A549 (cell line): ENCODE results near the gene GHDC.

Experiments
- BCL3 ChIP-seq: fragments of >200 bp; sonication (Bioruptor Twin); formaldehyde crosslinking; IDR thresholded peaks from 3 replicates; pipeline ENCODE4 v1.6.1; 2016
- BHLHE40 ChIP-seq: IDR thresholded peaks from 2 replicates; pipeline ENCODE4 v1.6.1; 2012; ENCODE audit warnings: low read depth, low read length, inconsistent platforms
- CEBPB ChIP-seq, 2 experiments: fragments of >200 bp in 1 of 2; sonication (Bioruptor Twin) in 1 of 2; formaldehyde crosslinking in 1 of 2; IDR thresholded peaks; 2 replicates each; pipeline ENCODE4 v1.6.1; 2012 to 2016
- CHD2 ChIP-seq: fragments of 150-350 bp; IDR thresholded peaks from 2 replicates; pipeline ENCODE4 v1.6.1; 2014; ENCODE audit warnings: low read length; ENCODE audit not compliant: partially characterized antibody
- EP300 ChIP-seq, 2 experiments: fragments of >200 bp; sonication (Bioruptor Twin); formaldehyde crosslinking; IDR thresholded peaks; 2 replicates in 1 of 2; 3 replicates in 1 of 2; pipeline ENCODE4 v1.6.1; 2016 to 2017
- ESRRA ChIP-seq: fragments of 150-350 bp; IDR thresholded peaks from 2 replicates; pipeline ENCODE4 v1.6.1; 2014; ENCODE audit warnings: mild to moderate bottlenecking, low read length, borderline replicate concordance
- HDAC2 ChIP-seq: fragments of 200-600 bp; sonication (generic); IDR thresholded peaks from 2 replicates; pipeline ENCODE4 v1.6.1; 2016
- JUNB ChIP-seq: fragments of >200 bp; sonication (Bioruptor Twin); formaldehyde crosslinking; IDR thresholded peaks from 2 replicates; pipeline ENCODE4 v1.6.1; 2016
- MYC ChIP-seq: IDR thresholded peaks from 2 replicates; pipeline ENCODE4 v1.6.1; 2012; ENCODE audit warnings: mild to moderate bottlenecking, inconsistent platforms, low read length, improper control_type of control experiment, borderline replicate concordance
- POLR2A ChIP-seq: IDR thresholded peaks from 2 replicates; pipeline ENCODE4 v1.6.1; 2012; ENCODE audit warnings: mild to moderate bottlenecking, low read length
- TF ChIP-seq, protein P1 (sequence below): fragments of >200 bp; sonication (Bioruptor Twin); formaldehyde crosslinking; IDR thresholded peaks from 3 replicates; pipeline ENCODE4 v1.5.1; 2016
- TF ChIP-seq, protein P2 (sequence below): IDR thresholded peaks from 2 replicates; pipeline ENCODE4 v1.6.1; 2012
- TF ChIP-seq, protein P3 (sequence below): IDR thresholded peaks from 2 replicates; pipeline ENCODE4 v1.6.1; 2012
- TF ChIP-seq, protein P4 (sequence below): fragments of 200-600 bp; sonication (generic); IDR thresholded peaks from 2 replicates; pipeline ENCODE4 v1.6.1; 2016; ENCODE audit warnings: antibody characterized with exemption, mild to moderate bottlenecking, moderate library complexity

DNA sequence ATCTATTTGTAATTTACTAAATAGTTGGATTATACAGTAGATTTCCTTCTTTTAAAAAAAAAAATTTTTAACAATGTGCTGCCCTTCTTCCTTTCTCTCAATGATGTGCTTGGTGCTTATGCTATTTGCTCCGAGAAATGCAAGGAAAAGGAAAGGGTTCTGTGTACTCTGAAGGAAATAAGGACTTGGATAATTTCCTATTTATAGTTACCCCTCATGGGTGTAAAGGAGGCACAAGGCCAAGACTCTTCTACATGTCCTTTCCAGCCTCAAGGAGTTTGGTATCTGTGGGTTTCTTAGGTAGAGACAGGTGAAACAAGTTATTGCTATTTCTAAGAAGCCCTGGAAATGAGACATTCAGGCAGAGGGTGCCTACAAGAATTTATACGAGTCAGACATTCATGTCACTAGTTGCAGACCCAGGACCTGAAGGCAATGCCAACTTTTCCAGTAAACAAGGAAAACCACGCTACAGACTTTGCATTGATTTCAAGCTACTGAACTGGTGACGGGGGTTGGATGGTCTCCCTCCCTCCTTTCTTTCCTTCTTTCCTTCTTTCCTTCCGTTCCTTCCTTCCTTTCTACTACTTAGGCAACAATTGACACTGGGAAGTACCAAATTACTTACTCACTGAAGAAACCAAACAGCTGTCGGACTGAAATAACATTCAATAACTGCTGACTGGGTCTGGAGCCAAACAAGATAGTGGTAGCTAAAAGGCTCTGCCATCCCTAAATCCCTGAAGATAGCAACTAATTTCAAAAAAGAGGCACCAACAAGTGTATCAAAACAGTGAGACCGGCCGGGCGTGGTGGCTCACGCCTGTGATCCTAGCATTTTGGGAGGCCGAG lies 33.8 kb upstream of the GHDC start:
- TF ChIP-seq POLR2A (no peak), EP300 (IDR thresholded peaks at IDR 0.05) (no peak), MYC (no peak), ESRRA (no peak), CHD2 (no peak), BHLHE40 (no peak), HDAC2 (no peak), JUNB (no peak), BCL3 (no peak), CEBPB (IDR thresholded peaks at IDR 0.05) (no peak)
- TF ChIP-seq, protein P1, sequence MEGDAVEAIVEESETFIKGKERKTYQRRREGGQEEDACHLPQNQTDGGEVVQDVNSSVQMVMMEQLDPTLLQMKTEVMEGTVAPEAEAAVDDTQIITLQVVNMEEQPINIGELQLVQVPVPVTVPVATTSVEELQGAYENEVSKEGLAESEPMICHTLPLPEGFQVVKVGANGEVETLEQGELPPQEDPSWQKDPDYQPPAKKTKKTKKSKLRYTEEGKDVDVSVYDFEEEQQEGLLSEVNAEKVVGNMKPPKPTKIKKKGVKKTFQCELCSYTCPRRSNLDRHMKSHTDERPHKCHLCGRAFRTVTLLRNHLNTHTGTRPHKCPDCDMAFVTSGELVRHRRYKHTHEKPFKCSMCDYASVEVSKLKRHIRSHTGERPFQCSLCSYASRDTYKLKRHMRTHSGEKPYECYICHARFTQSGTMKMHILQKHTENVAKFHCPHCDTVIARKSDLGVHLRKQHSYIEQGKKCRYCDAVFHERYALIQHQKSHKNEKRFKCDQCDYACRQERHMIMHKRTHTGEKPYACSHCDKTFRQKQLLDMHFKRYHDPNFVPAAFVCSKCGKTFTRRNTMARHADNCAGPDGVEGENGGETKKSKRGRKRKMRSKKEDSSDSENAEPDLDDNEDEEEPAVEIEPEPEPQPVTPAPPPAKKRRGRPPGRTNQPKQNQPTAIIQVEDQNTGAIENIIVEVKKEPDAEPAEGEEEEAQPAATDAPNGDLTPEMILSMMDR, result no peak
- TF ChIP-seq, protein P2, sequence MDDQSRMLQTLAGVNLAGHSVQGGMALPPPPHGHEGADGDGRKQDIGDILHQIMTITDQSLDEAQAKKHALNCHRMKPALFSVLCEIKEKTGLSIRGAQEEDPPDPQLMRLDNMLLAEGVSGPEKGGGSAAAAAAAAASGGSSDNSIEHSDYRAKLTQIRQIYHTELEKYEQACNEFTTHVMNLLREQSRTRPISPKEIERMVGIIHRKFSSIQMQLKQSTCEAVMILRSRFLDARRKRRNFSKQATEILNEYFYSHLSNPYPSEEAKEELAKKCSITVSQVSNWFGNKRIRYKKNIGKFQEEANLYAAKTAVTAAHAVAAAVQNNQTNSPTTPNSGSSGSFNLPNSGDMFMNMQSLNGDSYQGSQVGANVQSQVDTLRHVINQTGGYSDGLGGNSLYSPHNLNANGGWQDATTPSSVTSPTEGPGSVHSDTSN, result no peak
- TF ChIP-seq, protein P3, sequence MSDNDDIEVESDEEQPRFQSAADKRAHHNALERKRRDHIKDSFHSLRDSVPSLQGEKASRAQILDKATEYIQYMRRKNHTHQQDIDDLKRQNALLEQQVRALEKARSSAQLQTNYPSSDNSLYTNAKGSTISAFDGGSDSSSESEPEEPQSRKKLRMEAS, result no peak
- TF ChIP-seq, protein P4, sequence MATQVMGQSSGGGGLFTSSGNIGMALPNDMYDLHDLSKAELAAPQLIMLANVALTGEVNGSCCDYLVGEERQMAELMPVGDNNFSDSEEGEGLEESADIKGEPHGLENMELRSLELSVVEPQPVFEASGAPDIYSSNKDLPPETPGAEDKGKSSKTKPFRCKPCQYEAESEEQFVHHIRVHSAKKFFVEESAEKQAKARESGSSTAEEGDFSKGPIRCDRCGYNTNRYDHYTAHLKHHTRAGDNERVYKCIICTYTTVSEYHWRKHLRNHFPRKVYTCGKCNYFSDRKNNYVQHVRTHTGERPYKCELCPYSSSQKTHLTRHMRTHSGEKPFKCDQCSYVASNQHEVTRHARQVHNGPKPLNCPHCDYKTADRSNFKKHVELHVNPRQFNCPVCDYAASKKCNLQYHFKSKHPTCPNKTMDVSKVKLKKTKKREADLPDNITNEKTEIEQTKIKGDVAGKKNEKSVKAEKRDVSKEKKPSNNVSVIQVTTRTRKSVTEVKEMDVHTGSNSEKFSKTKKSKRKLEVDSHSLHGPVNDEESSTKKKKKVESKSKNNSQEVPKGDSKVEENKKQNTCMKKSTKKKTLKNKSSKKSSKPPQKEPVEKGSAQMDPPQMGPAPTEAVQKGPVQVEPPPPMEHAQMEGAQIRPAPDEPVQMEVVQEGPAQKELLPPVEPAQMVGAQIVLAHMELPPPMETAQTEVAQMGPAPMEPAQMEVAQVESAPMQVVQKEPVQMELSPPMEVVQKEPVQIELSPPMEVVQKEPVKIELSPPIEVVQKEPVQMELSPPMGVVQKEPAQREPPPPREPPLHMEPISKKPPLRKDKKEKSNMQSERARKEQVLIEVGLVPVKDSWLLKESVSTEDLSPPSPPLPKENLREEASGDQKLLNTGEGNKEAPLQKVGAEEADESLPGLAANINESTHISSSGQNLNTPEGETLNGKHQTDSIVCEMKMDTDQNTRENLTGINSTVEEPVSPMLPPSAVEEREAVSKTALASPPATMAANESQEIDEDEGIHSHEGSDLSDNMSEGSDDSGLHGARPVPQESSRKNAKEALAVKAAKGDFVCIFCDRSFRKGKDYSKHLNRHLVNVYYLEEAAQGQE, result no peak
